KOPT-K1 (cell line): ENCODE data around the gene SYMPK.

Experiments
- H3K27ac ChIP-seq: fragments of 200-600 bp; sonication (generic); 2 replicates; pipeline ENCODE4 v1.5.1; 2016; ENCODE audit warnings: antibody characterized with exemption, mild to moderate bottlenecking, low read depth, low read length; ENCODE audit not compliant: poor library complexity, severe bottlenecking
- H3K36me3 ChIP-seq: fragments of 200-600 bp; sonication (generic); 2 replicates; pipeline ENCODE4 v1.5.1; 2017; ENCODE audit warnings: antibody characterized with exemption, mild to moderate bottlenecking, low read length, moderate library complexity; ENCODE audit not compliant: insufficient read depth
- H3K9me3 ChIP-seq: fragments of 200-600 bp; sonication (generic); 2 replicates; pipeline ENCODE4 v1.5.1; 2017; ENCODE audit warnings: antibody characterized with exemption, low read length, mild to moderate bottlenecking; ENCODE audit not compliant: insufficient read depth, poor library complexity, severe bottlenecking

SYMPK gene

DNA sequence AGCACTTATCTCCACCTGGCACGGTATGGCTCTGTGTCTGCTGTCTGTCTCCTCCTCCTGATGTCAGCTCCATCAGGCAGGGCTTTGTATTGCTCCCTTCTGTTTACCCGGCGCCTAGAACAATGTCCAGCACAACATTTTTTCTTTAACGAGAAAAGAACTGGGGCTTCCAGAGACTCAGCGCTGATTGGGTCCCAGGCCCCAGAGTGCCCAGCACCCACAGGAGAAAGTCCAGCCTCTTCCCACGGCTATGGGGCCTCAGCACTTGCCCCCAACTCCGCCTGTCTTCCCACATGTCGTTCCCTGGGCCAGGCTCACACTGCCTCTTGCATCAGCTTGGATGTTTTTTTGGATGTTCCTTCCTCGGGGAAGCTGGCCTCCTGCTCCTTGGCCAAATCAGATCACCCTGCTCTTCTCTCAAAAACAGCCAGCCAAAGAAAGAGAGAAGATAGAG lies 32.6 kb upstream of the SYMPK start:
- no peaks in the 10 kb centered on the region for H3K9me3 ChIP-seq
- H3K36me3 ChIP-seq, result peaks cover 51% of the 10 kb centered on the region
- no peak overlapping the region for H3K27ac ChIP-seq

DNA sequence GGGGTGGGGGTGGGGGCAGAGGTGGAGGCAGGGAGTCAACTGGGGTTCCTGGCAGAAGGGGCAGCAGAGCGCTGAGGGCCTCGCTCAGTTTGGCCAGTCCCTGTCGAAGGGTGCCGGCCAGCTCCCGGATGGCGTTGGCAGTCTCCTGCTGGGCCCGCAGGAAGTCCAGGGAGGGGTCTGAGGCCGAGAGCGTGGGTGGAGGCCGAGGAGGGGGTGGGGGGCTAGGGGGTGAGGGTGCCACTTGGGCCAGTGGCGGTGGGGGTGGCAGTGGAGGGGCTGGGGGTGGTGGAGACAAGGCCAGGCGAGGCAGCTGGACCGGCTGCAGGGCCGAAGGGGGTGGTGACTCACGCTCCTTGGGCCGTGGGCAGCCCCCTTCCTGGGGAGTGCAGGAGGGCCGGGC lies 27.9 kb upstream of the SYMPK start:
- Histone ChIP-seq H3K9me3 (no peaks in the 10 kb centered on the region), H3K27ac (no peak overlapping the region), H3K36me3 (peaks cover 12% of the 10 kb centered on the region; the same call in 1 of the 2 replicates)

DNA sequence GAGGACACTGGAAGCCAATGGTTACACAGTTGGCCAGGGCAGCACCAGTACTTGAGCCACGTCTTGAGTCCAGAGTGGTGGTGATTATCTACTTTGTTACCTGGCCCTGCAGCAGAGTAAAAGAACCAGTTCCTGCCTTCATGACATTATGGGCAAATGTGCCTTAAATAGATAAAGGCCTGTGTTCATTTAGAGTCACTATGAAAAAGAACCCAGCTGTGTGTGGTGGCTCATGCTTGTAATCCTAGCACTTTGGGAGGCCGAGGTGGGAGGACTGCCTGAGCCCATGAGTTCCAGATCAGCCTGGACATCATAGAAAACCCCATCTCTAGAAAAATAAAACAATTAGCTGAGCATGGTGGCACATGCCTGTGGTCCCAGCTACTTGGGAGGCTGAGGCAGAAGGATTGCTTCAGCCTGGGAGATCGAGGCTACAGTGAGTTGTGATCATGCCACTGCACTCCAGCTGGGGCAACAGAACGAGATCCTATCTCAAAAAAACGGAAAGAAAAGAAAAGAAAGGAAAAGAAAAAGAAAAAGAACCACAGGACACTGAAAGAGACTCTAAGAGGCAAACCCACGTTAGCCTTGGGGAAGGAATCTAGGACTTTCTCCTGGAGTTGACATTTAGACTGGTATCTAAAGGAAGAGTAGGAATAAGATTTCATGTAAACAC lies 26.4 kb upstream of the SYMPK start:
- peaks cover 7% of the 10 kb centered on the region; the same call in 1 of the 2 replicates for H3K36me3 ChIP-seq
- H3K27ac ChIP-seq, result no peak overlapping the region
- H3K9me3 ChIP-seq, result no peaks in the 10 kb centered on the region

DNA sequence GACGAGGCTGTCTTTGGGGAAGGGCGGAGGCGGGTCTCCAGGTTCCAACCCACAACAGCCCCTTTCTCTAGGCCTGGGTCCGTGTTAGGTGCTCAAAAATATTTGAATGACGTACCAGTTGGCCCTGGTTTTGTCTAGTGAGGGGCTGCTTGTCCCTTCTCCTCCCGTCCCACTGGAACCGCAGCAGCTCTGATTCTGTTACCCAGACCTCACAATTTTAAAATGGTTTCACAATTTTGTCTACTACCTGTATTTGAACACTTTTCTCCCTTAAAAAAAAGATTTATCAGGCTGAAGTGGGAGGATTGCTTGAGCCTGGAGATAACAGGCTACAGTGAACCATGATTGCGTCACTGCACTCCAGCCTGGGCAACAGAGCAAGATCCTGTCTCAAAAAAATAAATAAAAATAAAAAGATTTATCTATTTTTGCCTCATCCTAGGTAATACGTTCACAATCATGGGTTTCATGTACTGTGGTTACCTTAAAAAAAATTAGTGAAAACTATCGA lies 24.3 kb upstream of the SYMPK start:
- Histone ChIP-seq H3K36me3 (peaks cover 22% of the 10 kb centered on the region), H3K27ac (peak overlapping the region; percentile 92), H3K9me3 (no peaks in the 10 kb centered on the region)

DNA sequence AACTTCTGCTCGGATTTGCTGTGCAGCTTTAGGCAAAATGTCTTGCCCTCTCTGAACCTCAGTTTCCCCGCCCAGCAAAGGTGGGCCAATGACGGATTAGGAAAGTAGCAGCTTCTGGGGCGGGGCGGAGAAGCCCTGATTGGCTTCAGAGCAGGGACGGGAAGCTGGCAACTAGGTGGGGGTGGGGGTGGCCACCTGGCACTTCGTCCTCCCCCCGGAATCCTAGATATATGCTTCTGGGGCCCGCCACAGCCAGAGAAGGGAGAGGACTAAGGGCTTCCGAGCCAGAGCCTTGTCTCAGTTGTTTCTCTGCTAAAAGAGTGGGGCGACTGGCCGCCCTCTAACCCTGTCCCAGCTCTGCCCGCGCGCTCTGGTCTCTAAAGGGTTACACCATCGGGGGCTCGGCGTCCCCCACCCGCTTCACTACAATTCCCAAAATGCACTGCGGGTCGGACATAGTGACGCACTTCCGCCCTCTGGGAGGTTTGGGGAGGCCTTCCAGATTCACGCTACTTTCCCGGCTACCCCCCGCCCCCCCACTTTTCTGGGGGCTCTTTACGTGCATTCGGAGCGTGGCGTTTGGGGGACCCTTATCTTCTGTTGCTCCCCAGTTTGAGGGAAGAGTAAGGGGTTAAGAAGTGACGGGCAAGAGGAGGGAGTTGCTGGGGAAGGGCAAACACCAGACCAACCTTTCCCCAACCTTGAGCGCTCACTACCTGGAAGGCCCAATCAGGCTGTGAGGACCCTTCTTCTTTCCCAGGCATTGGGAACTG lies 23.7 kb upstream of the SYMPK start:
- Histone ChIP-seq H3K9me3 (no peaks in the 10 kb centered on the region), H3K36me3 (peaks cover 22% of the 10 kb centered on the region), H3K27ac (peak overlapping the region; percentile 92)

DNA sequence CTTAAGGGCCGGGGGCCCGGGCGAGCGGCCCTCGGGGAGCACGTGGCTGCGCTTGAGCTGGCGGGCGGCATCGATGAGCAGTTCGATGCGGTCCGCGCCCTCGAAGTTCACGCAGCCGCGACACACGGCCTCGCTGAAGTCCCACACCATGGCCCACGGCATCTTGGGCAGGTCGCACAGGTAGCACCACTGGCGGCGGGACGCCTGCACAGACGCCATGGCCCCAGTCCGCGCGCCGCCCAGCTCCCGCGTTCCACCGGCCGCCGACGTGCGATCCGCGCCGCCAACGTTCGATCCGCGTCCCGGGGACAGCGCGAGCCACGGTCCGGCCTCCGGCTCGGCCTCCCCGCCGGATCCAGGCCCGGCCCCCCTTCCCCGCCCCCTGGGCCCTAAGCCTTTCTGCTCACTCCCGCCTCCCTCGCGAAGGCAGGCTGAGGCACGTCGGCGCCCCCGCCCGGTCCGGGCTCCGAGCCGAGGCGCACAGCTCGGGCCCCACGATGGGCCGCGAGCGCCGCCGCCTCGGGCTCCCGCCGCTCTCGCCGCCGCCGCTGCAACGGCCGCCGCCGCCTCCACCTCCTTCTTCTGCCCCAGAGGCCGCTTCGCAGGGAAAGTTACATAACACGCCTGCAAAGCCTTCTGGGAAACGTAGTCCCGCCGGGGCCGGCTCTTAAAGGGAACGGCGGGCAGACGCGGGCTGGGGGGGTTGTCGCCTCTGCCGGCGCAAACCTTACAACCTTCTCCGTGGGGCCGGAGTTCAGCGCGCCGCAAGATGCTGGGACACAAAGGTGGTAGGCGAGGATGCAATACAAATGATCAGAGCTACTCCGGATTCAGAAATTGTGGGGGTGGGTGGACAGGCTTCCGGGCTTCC lies 22.8 kb upstream of the SYMPK start, which contains the start of gene IRF2BP1:
TSS of gene IRF2BP1 (minus strand) at position 586 of the 871 bp plus-strand sequence. CDS start at position 219, 367 bp downstream.
- Histone ChIP-seq H3K9me3 (no peaks in the 10 kb centered on the region), H3K27ac (peak within 1 kb of the TSS; percentile 92), H3K36me3 (peaks cover 22% of the 10 kb centered on the region)

DNA sequence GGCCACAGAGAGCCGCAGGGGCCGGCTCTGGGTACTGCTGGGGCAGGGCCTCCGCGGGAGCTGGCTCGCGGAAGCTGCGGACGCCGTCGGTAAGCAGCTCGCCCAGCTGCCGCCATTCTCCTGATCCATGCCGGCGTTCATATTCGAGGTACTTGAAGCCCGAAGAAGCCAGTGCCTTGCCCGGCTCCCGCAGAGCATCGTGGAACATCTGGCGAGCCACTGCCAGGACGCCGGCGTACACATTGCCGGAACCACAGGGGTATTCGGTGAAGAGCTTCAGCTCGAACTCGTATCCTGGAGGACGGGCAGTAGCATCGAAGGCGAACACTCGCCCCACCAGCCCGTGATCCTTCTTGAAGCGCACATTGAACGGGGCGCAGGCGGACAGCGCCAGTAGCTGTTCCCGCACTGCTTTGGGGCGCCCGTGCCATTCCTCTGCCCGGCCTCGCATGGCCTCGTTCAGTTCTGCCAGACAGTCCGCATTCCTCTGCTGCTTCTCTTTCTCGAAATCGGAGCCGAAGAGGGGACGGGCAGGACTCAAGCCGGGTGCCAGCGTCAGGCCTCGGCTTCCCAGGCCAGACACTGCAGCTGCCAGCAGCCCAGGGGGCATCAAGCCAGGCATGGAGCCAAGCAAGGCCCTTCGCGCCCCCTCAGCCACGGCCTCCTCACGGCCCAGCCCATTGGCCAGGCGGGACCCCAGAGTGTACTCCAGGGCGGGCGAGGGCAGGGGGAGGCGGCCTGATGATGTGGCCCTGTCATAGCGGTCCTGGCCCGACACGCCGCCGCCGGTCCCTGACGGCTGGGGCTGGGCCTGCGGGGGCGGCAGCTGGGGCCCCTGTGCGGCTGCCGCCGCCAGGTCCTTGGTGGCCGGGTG lies 22.0 kb upstream of the SYMPK start:
- Histone ChIP-seq H3K27ac (peak overlapping the region; percentile 92), H3K9me3 (no peaks in the 10 kb centered on the region), H3K36me3 (peaks cover 22% of the 10 kb centered on the region)

DNA sequence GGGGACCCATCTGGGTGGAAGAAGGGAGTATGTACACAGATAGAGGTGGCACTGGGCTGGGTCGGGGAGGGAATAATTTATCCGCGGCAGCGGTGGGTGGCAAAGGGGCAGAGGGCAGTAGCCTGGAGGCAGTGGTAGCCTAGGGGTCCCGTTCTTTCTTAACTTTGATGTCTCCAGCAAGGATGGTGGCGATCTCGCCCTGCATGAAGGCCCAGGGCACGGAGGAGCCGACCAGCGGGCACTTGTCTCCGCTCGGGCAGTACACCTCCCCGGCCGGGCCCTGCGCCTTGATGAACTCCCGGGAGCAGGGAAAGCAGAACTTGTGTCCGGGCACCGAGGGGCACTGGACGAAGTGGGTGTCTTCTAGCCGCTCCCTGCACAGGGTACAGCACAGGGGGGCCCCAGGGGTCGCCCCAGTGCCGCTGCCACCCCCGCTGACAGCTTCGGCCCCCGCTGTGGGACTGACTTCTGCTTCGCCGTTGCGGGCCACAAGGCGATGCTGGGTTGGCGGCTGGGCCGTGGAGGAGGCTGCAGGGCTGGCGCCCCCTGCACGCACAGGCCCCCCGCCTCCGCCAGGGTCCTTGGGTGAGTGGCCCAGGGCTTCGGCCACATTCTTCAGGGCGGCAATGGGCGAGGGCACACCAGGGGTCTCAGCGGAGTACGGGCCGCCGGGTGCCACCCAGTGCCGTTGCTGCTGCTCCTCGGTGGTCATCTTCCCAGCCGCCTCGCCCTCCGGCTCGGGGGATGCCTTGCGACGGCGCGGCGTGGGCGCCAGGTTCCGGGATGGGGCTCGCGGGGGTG lies 21.1 kb upstream of the SYMPK start:
- Histone ChIP-seq H3K9me3 (no peaks in the 10 kb centered on the region), H3K36me3 (peaks cover 22% of the 10 kb centered on the region), H3K27ac (no peak overlapping the region)

DNA sequence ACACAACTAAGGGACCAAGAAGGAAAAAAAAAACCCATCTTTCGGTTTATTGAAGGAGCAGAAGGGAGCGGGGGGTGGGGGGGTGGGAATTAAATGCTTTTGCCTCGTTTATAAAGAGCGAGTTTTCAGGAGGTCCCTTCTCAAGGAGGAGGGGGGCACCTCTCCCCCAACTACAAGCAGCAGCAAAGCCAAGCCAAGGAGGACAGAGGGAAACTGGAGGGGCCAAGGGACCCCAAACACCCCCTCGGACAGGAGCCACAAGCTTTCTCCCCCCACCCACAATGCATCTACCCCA lies 20.6 kb upstream of the SYMPK start:
- Histone ChIP-seq H3K36me3 (peaks cover 22% of the 10 kb centered on the region), H3K27ac (no peak overlapping the region), H3K9me3 (no peaks in the 10 kb centered on the region)

DNA sequence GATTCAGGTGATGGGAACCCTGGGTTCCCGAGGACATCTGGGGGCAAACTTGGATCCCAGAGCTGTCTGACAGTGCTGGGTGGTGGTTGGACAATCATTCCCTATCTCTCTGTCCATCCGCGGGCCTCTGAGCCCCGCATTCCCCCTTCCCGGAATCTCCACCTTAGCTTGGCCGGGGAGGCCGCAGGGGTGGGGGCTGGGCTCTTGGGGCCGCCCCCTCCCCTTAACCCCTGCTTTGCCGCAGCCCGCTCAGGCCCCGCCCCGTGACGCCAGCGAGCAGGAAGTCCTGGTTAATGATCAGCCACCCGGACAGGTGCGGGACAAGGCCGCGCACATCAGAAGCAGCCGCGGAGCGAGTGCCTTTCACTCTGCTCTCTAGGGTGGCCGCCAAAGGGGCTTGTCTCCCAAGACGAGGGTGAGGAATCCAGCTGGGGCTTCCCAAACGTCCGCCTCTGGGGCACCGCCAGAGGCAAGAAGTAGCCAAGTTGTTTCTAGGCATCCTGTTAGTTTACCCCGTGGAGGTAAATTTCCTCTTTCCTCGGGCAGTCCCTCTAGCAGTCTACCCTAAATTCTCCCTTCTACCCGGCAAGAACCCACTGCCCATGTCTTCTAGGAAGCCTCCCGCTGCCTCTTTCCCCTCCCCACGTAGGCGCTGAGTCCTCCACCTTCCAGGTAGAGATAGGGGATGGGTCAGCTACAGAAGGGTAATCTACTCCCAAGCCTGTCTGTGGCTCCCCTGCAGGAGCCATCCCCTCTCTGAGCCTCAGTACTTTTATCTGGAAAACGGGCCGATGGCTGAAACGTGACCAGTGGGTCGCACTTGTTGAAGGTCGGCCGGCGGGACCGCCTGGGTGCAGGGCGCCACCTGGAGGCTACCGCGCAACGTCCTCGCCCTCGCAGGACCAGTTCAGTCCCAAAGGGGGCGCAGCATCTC lies 20.0 kb upstream of the SYMPK start:
- no peak overlapping the region for H3K27ac ChIP-seq
- H3K9me3 ChIP-seq, result no peaks in the 10 kb centered on the region
- H3K36me3 ChIP-seq, result peaks cover 22% of the 10 kb centered on the region

DNA sequence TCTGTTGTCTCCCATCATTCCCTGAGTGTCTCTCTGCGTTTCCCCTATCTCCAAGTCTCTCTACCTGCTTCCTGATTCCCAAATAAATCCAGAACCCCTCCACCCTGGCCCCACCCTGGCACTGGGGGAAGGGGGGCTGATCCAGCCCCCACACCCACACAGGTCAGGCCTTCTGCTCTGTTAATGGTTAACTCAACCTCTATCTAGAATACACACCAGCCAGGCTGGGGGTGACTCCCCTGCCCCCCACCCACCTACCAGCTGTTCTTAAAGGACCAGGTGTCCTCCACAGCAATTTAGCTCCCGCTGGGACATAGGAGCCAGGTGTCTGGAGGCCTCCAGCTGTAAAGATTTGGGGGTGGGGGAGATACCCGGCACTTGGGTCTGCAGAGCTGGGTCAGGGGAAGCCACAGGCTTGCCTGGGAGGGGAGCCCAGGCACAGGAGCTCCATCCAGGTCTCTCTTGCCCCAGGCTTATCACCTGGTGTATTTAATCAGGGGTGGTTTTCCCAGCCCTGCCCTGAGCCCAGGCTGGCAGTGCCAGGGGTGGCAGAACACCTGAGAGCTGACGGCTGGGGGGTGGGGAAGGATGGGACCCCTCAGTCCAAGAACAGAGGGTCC lies 19.1 kb upstream of the SYMPK start:
- H3K27ac ChIP-seq, result no peak overlapping the region
- no peaks in the 10 kb centered on the region for H3K9me3 ChIP-seq
- peaks cover 22% of the 10 kb centered on the region for H3K36me3 ChIP-seq

DNA sequence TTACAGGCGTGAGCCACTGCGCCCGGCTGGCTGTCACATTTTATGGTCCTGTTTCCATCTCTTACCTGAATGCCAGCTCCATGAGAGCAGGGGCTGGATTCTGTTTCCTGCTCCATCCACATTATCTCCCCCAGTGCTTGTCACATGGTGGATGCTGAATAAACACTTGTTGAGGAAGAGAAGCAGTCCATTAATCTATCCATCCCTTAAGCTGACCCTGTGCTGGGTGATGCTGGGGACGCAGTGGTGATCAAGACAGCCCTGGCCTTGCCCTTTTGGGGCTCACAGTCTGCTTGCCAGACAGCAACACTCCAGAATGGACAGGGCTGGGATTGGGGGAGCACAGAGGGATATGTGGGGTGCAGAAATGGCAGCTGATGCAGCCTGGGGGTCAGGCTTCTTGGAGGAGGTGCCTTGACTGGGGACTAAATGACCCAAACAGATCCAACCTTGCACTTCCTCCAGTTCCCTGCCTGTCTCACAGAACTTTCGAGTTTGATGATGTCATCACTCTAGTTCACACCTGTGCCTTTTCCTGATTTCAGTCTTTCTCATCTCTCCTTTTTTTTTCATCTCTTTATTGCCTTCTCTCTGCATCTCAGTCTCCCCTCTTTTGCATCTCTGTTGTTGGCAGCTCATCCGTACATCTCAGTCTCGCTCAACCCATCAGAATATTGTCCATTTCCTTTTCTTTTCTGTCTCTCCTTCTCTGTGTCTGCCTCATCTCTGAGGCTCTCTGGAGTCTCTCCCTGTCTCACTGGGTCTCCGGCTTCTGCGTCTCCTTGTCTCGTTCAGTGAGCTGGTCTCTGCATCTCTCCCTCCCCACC lies 18.3 kb upstream of the SYMPK start:
- Histone ChIP-seq H3K27ac (no peak overlapping the region), H3K36me3 (peaks cover 22% of the 10 kb centered on the region), H3K9me3 (no peaks in the 10 kb centered on the region)
